ENCODE results near the gene RSAD1.

DNA sequence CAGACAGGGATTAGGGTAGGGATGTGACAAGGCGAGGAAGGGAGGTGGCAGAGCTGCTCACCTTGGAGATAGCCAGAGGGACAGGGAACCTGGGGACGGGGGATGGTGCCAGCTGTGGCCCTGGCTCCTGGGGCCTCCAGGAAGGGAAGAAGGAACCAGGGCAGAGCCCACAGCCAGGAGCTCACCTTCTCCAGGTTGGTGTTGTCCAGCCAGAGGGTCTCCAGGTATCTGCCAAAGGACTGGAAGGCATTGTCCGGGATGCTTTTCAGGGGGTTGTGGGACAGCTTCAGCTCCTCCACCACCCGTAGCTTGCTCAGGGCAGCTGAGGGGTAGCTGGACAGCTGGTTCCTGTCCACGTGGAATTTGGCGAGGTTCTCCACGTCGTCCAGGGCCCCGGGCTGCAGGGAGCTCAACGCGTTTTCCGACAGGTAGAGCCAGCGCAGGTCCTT is 10.8 kb upstream of the RSAD1 start:
- TF ChIP-seq, protein P1, sequence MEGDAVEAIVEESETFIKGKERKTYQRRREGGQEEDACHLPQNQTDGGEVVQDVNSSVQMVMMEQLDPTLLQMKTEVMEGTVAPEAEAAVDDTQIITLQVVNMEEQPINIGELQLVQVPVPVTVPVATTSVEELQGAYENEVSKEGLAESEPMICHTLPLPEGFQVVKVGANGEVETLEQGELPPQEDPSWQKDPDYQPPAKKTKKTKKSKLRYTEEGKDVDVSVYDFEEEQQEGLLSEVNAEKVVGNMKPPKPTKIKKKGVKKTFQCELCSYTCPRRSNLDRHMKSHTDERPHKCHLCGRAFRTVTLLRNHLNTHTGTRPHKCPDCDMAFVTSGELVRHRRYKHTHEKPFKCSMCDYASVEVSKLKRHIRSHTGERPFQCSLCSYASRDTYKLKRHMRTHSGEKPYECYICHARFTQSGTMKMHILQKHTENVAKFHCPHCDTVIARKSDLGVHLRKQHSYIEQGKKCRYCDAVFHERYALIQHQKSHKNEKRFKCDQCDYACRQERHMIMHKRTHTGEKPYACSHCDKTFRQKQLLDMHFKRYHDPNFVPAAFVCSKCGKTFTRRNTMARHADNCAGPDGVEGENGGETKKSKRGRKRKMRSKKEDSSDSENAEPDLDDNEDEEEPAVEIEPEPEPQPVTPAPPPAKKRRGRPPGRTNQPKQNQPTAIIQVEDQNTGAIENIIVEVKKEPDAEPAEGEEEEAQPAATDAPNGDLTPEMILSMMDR (IDR thresholded peaks at IDR 0.05), result no peak
- TF ChIP-seq ZFX (IDR thresholded peaks at IDR 0.05; ENCODE audit: borderline replicate concordance), result no peak
